Hepatocyte (in vitro differentiated cells): ENCODE data around the gene TCN1. TPM values are rescaled to one million over a fixed set of nuclear protein-coding genes. Genes with fewer than 3 reads are reported as not detected.

ENCODE experiments used
- DNase-seq: peaks from one replicate; pipeline ENCODE4 v3.0.0-alpha.2; 2016; ENCODE audit warnings: low spot score
- H2AFZ ChIP-seq: fragments of 200-600 bp; sonication (generic); 2 replicates; pipeline ENCODE4 v1.6.0; 2016; ENCODE audit warnings: antibody characterized with exemption, mild to moderate bottlenecking
- H3K27ac ChIP-seq: fragments of 200-600 bp; sonication (generic); 2 replicates; pipeline ENCODE4 v1.5.1; 2016; ENCODE audit warnings: mild to moderate bottlenecking
- H3K27me3 ChIP-seq: fragments of 200-600 bp; sonication (generic); 2 replicates; pipeline ENCODE4 v1.6.1; 2016
- H3K36me3 ChIP-seq: fragments of 200-600 bp; sonication (generic); replicated peaks from 2 replicates; pipeline ENCODE4 v1.5.1; 2016; ENCODE audit warnings: low read depth; ENCODE audit not compliant: insufficient read depth
- H3K4me1 ChIP-seq: fragments of 200-600 bp; sonication (generic); 2 replicates; pipeline ENCODE4 v1.5.1; 2016; ENCODE audit warnings: mild to moderate bottlenecking, moderate library complexity; ENCODE audit not compliant: insufficient read depth
- H3K4me2 ChIP-seq: fragments of 200-600 bp; sonication (generic); 2 replicates; pipeline ENCODE4 v1.6.0; 2016
- H3K4me3 ChIP-seq: fragments of 200-600 bp; sonication (generic); 2 replicates; pipeline ENCODE4 v1.5.1; 2016; ENCODE audit warnings: mild to moderate bottlenecking
- H3K79me2 ChIP-seq: fragments of 200-600 bp; sonication (generic); 2 replicates; pipeline ENCODE4 v1.6.0; 2017; ENCODE audit warnings: mild to moderate bottlenecking
- H3K9me2 ChIP-seq: fragments of 200-600 bp; sonication (generic); replicated peaks from 2 replicates; pipeline ENCODE4 v1.6.0; 2017; ENCODE audit warnings: mild to moderate bottlenecking; ENCODE audit not compliant: insufficient read depth
- H3K9me3 ChIP-seq: fragments of 200-600 bp; sonication (generic); 2 replicates; pipeline ENCODE4 v1.5.1; 2016; ENCODE audit warnings: low read depth, mild to moderate bottlenecking
- H4K20me1 ChIP-seq: fragments of 200-600 bp; sonication (generic); 2 replicates; pipeline ENCODE4 v1.6.0; 2016; ENCODE audit warnings: mild to moderate bottlenecking; ENCODE audit not compliant: insufficient read depth, poor library complexity, severe bottlenecking
- CTCF ChIP-seq: fragments of 200-600 bp; sonication (generic); IDR thresholded peaks from 2 replicates; pipeline ENCODE4 v1.5.1; 2016; ENCODE audit warnings: antibody characterized with exemption, mild to moderate bottlenecking; ENCODE audit not compliant: poor library complexity
- EZH2 ChIP-seq: fragments of 200-600 bp; sonication (generic); IDR thresholded peaks from 2 replicates; pipeline ENCODE4 v1.6.1; 2016; ENCODE audit warnings: antibody characterized with exemption, mild to moderate bottlenecking, borderline replicate concordance
- EZH2phosphoT487 ChIP-seq: fragments of 200-600 bp; sonication (generic); IDR thresholded peaks from one replicate; pipeline ENCODE4 v1.6.1; 2018; ENCODE audit warnings: antibody characterized with exemption, mild to moderate bottlenecking, low read depth, moderate library complexity; ENCODE audit not compliant: unreplicated experiment, severe bottlenecking
- WGBS: methylation state at CpG from one replicate; pipeline ENCODE4 v1.1.6; 2016; ENCODE audit warnings: low lambda C conversion rate; ENCODE audit errors: missing lambda C conversion rate; 5-methylcytosine and 5-hydroxymethylcytosine counted together
- polyA plus RNA-seq: library from polyadenylated mRNA; unstranded; fragments of >200 nt; fragmentation: Nextera tagmentation; extraction: Ambion mirVana; gene quantifications from 2 replicates; pipeline ENCODE4 v1.2.1, GENCODE V29; 2016
- total RNA-seq: library from RNA; depleted of rRNA; stranded (reverse); fragments of >200 nt; gene quantifications from 2 replicates; pipeline ENCODE4 v1.2.3, GENCODE V29; 2014

The TCN1 gene
- total and polyA plus RNA-seq, 2 experiments from 2014 or later, result 28.2 to 35.6 TPM

GRCh38 chr11:59845399-59845798 is 20.9 kb downstream of the TCN1 start, which contains the start of gene CBLIF:
Gene CBLIF (minus strand): TSS chr11:59845499. CDS start chr11:59845453, 46 bp downstream.
- no peaks in the 10 kb centered on the region for H3K27me3 ChIP-seq
- H3K36me3 ChIP-seq, result no peaks in the 10 kb centered on the region
- H3K27ac ChIP-seq, result no peak within 1 kb of the TSS
- WGBS, result 74% methylated on average over 4 of the region's 4 CpGs
- no peak for DNase-seq
- no peaks in the 10 kb centered on the region for H3K9me2 ChIP-seq
- H2AFZ ChIP-seq, result no peak within 1 kb of the TSS
- no peaks in the 10 kb centered on the region for H3K9me3 ChIP-seq
- H3K4me2 ChIP-seq, result no peak within 1 kb of the TSS
- no peaks in the 10 kb centered on the region for H3K79me2 ChIP-seq
- H4K20me1 ChIP-seq, result no peaks in the 10 kb centered on the region
- H3K4me3 ChIP-seq, result no peak within 1 kb of the TSS
- TF ChIP-seq EZH2phosphoT487 (no peak), EZH2 (no peak), CTCF (no peak)
- H3K4me1 ChIP-seq, result peaks cover 10% of the 10 kb centered on the region

GRCh38 chr11:59842316-59842715 is 24.0 kb downstream of the TCN1 start:
- Histone ChIP-seq H3K4me1 (peaks cover 4% of the 10 kb centered on the region), H3K9me2 (no peaks in the 10 kb centered on the region), H3K4me3 (no peak overlapping the region), H3K27ac (no peak overlapping the region), H4K20me1 (no peaks in the 10 kb centered on the region), H2AFZ (no peak overlapping the region), H3K9me3 (no peaks in the 10 kb centered on the region), H3K27me3 (no peaks in the 10 kb centered on the region), H3K4me2 (no peak overlapping the region), H3K79me2 (no peaks in the 10 kb centered on the region), H3K36me3 (no peaks in the 10 kb centered on the region)
- TF ChIP-seq EZH2, result no peak
- no peak for TF ChIP-seq EZH2phosphoT487
- no peak for TF ChIP-seq CTCF
- no peak for DNase-seq
- 90% methylated on average over 12 of the region's 12 CpGs for WGBS

GRCh38 chr11:59841514-59841913 is 24.8 kb downstream of the TCN1 start:
- peaks cover 4% of the 10 kb centered on the region for H3K4me1 ChIP-seq
- no peaks in the 10 kb centered on the region for H3K79me2 ChIP-seq
- no peak overlapping the region for H2AFZ ChIP-seq
- no peaks in the 10 kb centered on the region for H3K27me3 ChIP-seq
- no peak for DNase-seq
- H3K36me3 ChIP-seq, result no peaks in the 10 kb centered on the region
- TF ChIP-seq CTCF, result no peak
- no peak for TF ChIP-seq EZH2phosphoT487
- no peak for TF ChIP-seq EZH2
- H3K4me3 ChIP-seq, result no peak overlapping the region
- no peaks in the 10 kb centered on the region for H3K9me3 ChIP-seq
- no peaks in the 10 kb centered on the region for H4K20me1 ChIP-seq
- WGBS, result 94% methylated on average over 2 of the region's 2 CpGs
- no peaks in the 10 kb centered on the region for H3K9me2 ChIP-seq
- no peak overlapping the region for H3K27ac ChIP-seq
- no peak overlapping the region for H3K4me2 ChIP-seq

- H3K4me2 ChIP-seq, result no peak overlapping the region
- H3K4me3 ChIP-seq, result no peak overlapping the region
- H3K27ac ChIP-seq, result no peak overlapping the region
- H3K36me3 ChIP-seq, result no peaks in the 10 kb centered on the region
- TF ChIP-seq CTCF, result no peak
- no peak for TF ChIP-seq EZH2
- TF ChIP-seq EZH2phosphoT487, result no peak
- no peaks in the 10 kb centered on the region for H3K9me3 ChIP-seq
- DNase-seq, result no peak
- no peaks in the 10 kb centered on the region for H3K27me3 ChIP-seq
- H3K79me2 ChIP-seq, result no peaks in the 10 kb centered on the region
- no peaks in the 10 kb centered on the region for H3K4me1 ChIP-seq
- no peak overlapping the region for H2AFZ ChIP-seq
- H3K9me2 ChIP-seq, result no peaks in the 10 kb centered on the region
- H4K20me1 ChIP-seq, result no peaks in the 10 kb centered on the region
Observed at GRCh38 chr11:59839615-59840014, 26.7 kb downstream of the TCN1 start.
